ENCODE data around the gene GMFB.
"Not testable (repeated sequence)": the region's sequence is repeated elsewhere in the genome, so short reads cannot be mapped to it uniquely, and the experiment has no call there.

The GMFB gene

DNA sequence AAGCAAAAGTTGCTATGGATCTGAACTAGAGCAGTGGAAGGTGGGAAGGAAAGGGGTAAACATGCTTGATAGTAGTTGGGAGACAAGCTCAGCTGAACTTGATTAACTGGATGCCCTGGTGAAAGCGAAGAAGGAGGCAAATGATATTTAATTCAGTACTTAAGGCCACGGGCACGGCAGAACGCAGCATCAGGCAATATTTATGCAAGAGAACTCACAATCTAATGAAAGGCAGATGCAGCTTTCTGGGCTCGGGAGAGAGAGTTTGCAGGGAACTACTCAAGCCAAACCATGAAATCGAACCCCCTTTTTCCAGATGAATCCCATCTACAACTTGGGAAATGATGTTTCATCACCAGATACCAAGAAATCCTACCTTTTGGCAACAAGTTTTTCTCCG is 44.1 kb downstream of the GMFB start:
- ChIA-PET POLR2A (no interaction called here), CTCF (interaction anchor here (0.7 to 1.4 kb wide), 6 partner anchors 9 to 82 kb away, joined by 3 to 4 read pairs (median 3); no protein-coding TSS in a partner anchor)
- DNase-seq (ENCODE audit: low read depth, low spot score): no peak
- TF ChIP-seq, protein P1, sequence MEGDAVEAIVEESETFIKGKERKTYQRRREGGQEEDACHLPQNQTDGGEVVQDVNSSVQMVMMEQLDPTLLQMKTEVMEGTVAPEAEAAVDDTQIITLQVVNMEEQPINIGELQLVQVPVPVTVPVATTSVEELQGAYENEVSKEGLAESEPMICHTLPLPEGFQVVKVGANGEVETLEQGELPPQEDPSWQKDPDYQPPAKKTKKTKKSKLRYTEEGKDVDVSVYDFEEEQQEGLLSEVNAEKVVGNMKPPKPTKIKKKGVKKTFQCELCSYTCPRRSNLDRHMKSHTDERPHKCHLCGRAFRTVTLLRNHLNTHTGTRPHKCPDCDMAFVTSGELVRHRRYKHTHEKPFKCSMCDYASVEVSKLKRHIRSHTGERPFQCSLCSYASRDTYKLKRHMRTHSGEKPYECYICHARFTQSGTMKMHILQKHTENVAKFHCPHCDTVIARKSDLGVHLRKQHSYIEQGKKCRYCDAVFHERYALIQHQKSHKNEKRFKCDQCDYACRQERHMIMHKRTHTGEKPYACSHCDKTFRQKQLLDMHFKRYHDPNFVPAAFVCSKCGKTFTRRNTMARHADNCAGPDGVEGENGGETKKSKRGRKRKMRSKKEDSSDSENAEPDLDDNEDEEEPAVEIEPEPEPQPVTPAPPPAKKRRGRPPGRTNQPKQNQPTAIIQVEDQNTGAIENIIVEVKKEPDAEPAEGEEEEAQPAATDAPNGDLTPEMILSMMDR (IDR thresholded peaks at IDR 0.05; ENCODE audit: insufficient read depth, low read length, missing control alignments): no peak
- no peak overlapping the region for H3K4me3 ChIP-seq (ENCODE audit: low read depth, low read length)

DNA sequence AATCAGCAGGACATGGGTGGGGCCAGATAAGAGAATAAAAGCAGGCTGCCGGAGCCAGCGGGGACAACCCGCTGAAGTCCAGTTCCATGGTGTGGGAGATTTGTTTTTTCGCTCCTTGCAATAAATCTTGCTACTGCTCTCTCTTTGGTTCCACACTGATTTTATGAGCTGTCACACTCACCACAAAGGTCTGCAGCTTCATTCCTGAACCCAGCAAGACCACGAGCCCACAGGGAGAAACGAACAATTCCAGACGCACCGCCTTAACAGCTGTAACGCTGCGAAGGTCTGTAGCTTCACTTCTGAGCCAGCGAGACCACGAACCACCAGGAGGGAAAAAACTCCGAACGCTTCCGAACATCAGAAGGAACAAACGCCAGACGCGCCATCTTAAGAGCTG is 44.8 kb downstream of the GMFB start:
- no peak for DNase-seq (ENCODE audit: low read depth, low spot score)
- POLR2A ChIA-PET: no interaction called here
- CTCF ChIA-PET: interaction anchor here (0.6 to 1.4 kb wide), 6 partner anchors 8 to 372 kb away, joined by 3 to 4 read pairs (median 3); no protein-coding TSS in a partner anchor
- no peak overlapping the region for H3K4me3 ChIP-seq (ENCODE audit: low read depth, low read length)
- TF ChIP-seq, protein P1 (IDR thresholded peaks at IDR 0.05; ENCODE audit: insufficient read depth, low read length, missing control alignments): no peak

DNA sequence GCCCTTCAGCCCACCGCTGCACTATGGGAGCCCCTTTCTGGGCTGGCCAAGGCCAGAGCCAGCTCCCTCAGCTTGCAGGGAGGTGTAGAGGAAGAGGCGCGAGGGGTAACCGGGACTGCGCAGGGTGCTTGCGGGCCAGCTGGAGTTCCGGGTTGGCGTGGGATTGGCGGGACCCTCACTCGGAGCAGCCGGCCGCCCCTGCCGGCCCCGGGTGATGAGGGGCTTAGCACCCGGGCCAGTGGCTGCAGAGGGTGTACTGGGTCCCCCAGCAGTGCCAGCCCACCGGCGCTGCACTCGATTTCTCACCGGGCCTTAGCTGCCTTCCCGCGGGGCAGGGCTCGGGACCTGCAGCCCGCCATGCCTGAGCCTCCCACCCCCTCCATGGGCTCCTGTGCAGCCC is 45.8 kb downstream of the GMFB start:
- DNase-seq (ENCODE audit: low read depth, low spot score); POLR2A ChIA-PET; H3K4me3 ChIP-seq (ENCODE audit: low read depth, low read length): not testable (repeated sequence)
- CTCF ChIA-PET: interaction anchor here (1.1 to 2.2 kb wide), 2 partner anchors 23 to 38 kb away, joined by 3 to 10 read pairs; no protein-coding TSS in a partner anchor

DNA sequence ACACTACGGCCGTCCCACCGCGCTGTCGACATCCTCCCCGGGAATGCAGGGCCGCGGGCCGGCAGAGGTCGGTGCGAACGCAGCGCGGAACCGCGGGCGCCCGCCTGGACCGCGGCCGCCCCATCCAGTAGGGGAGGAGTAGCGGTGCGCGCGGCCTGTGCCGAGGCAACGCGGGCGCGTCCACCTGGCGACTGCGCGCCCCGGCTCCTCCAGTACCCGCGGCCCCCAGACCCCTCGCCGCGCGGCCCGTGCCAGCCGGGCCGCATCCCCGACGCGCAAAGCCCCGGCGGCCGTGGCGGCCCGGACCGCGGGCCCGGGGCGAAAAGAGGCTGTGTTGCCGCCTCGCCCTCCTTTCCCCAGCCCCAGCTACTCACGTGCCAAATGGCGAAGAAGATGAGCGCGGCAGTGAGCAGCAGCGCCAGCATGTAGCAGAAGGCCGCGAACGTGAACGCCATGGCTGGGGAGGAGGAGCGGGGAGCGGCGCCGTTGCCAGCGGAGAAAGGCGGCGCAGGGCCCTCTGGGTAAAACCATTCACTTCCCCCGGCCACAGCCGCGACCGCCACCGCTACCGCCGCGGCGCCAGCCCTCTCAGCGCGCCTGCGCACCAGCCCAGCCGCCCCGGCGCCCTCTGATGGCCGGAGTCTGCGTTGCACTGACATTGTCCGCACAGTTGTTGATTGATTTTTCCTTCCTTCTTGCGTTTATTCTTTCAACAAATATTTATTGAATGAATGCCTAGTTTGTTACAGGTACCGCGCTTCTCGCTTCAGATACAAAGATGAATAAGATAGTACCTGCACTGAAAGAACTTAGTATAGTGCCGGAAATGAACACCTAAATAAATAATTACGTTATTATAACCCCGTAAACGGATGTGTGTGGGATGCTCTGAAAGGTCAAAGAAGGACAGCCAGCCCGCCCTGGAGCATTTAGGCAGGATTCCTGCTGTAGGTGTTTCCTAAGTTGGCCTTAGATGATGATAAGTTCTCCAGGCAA is 47.6 kb downstream of the GMFB start, which contains the start of gene CNIH1:
CNIH1 (minus strand) TSS at position 502 of the 996 bp plus-strand sequence; CDS start at position 455, 47 bp downstream.
- CTCF ChIA-PET: interaction anchor here (0.6 to 3.8 kb wide), 21 partner anchors 9 to 373 kb away, joined by 3 to 36 read pairs (median 4); no protein-coding TSS in a partner anchor
- TF ChIP-seq, protein P1 (IDR thresholded peaks at IDR 0.05; ENCODE audit: insufficient read depth, low read length, missing control alignments): peak; percentile 89
- no peak for DNase-seq (ENCODE audit: low read depth, low spot score)
- POLR2A ChIA-PET: no interaction called here
- H3K4me3 ChIP-seq (ENCODE audit: low read depth, low read length): peak within 1 kb of the TSS; percentile 80

DNA sequence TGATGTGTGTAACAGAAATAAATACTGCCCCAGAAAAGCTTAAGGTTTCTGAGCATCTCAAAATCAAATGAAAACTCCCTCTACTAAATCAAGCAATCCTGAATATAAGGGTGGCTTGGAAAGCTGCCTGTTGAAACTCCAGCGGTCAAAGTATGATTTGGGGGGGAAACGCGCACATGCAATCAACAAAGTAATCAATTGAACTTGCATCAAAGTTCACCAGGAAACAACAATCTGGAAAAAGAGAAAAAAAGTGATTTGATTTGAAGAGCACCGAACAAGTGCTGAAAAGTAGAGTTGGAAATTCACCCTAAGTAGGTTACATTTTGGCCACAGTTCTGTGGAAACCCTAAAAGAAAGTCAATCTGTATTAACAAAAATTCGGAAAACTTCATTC is 48.3 kb downstream of the GMFB start:
- ChIA-PET POLR2A (no interaction called here), CTCF (interaction anchor here (0.6 to 3.8 kb wide), 8 partner anchors 10 to 92 kb away, joined by 3 to 36 read pairs (median 7); no protein-coding TSS in a partner anchor)
- no peak for DNase-seq (ENCODE audit: low read depth, low spot score)
- TF ChIP-seq, protein P1 (IDR thresholded peaks at IDR 0.05; ENCODE audit: insufficient read depth, low read length, missing control alignments): no peak
- H3K4me3 ChIP-seq (ENCODE audit: low read depth, low read length): peak overlapping the region; percentile 80

DNA sequence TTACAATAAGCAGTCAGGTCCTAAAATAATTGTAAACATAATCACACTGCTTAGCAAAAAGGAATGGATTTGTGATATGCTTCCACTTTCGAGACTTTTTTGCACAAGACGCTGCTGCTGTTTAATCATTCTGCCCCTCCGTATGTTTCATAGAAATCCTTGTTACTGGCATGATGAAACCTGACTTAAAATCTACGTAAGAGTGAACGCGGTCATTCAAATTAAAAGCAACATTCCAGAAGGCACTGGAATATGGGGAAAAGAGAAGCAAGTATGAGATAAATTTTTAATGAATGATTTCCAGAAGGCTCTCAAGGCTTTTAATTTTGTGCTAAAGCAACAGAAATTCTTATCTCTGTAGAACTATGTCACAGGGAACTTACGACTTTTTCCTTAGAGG is 48.7 kb downstream of the GMFB start:
- peak overlapping the region; percentile 80 for H3K4me3 ChIP-seq (ENCODE audit: low read depth, low read length)
- POLR2A ChIA-PET: no interaction called here
- TF ChIP-seq, protein P1 (IDR thresholded peaks at IDR 0.05; ENCODE audit: insufficient read depth, low read length, missing control alignments): no peak
- no peak for DNase-seq (ENCODE audit: low read depth, low spot score)
- CTCF ChIA-PET: interaction anchor here (1.1 to 3.8 kb wide), 5 partner anchors 11 to 73 kb away, joined by 3 to 36 read pairs (median 4); no protein-coding TSS in a partner anchor
